Measurements from ENCODE around the gene VEZF1. TPM values are rescaled to one million over a fixed set of nuclear protein-coding genes. Genes with fewer than 3 reads are reported as not detected.
A peak's percentile ranks its signal among the peaks of the same experiment; 100 is the strongest.

The VEZF1 gene
- total RNA-seq, 1 experiment from 2014 or later, result 50.5 TPM

DNA sequence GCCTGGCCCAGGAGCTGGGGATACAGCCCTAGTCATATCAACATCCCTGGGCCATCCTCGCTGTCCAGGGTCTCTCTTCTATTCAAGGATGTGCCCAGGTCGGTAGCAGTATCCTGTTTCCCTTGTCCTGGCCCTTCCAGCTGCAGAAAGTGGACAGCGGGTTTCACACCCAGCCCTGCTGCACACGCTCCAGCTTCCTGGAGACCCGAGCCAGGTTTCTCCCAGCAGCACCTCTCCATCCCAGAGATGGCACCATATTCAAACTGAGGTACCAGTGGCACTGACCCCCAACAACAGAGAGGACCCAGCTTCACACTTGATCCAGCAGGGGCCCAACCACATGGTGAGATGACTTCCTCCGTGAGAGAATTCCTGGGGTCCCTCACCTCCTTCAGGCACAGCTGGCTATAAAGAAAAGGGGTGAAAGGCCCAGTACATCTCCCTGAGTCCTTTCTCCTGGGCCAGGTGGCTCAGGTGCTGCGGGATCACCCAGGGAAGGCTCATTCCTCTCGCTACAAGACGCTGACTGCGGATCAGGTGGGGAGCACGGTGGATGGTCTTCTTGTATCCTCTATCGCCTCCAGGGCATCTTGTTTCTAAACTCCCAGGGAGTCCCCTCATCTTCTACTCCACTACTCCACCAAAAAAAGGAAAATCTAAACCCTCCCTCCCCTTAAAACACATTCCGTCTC lies 34.2 kb downstream of the VEZF1 start:
- no peak for DNase-seq (ENCODE audit: low spot score)

DNA sequence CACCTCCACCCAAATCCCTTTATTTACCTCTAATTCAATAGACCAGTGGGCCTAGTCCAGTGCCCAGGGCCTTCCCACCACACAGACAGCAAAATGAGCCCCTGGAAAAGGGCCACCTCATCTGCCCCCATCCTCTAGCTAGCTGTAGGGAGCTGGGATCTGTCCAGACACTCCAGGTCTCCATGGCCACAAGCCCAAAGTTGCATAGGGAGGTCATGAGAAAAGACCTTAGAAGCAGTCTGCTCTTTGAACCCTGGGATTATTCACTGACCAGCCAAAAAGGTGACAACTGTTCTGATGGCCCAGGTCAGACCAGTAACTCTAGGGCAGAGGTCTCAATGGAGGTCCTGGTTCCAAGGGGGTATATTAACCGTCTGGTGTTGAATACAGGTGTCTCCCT lies 34.8 kb downstream of the VEZF1 start:
- DNase-seq (ENCODE audit: low spot score), result no peak

DNA sequence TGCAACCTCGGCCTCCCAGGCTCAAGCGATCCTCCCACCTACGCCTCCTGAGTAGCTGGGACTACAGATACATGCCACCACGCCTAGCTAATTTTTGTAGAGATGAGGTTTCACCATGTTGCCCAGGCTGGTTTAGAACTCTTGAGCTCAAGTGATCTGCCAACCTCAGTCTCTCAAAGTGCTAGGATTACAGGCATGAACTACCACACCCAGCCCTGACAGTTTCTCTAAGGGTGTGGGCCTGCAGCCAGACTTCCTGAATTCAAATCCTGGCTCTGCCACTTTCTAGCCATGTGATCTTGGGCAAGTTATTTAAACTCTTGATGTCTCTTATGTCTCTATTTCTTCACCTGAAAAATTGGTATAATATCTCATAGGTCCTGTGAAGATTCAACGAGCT lies 38.4 kb downstream of the VEZF1 start:
- peak; percentile 36 for DNase-seq (ENCODE audit: low spot score)

DNA sequence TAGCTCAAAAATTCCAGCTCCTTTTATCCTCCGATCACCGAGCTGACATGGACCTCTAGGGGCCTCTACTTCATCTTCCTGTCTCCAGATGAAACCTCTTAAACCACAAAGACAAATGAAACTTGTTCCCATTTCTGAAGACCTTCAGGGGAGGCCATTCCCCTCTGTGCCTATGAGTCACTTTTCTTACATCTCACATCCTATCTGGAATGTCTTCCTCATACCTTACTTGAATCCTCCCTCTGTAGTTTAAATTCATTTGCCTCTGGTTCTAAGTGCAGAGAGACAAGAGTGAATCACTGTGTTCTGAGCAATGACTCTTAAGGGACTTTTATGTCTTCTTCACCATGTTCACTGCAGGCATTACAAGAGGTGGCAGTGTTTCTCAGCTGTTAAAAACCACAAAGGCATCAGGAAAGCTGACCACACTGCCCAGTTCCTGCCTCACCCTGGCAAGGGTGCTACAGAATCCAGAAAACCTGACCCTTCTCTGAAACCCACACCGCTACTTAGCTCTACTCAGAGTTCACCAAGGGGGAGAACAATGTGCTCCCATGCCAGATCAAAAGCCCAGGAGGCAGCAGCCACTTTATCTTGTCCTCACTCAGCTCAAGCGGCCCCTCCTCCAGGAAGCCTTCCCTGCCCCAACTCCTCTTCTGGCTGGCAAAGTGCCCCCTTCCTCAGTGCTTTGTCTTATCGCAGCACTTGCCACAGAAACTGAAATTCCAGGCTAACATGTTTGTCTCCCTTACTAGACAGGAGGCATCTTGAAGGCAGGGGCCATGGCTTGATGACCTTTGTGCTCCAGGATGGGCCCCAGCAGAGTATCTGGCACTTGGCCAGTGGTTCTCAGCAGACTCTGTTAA lies 39.3 kb downstream of the VEZF1 start:
- peak; percentile 100 for DNase-seq (ENCODE audit: low spot score)

DNA sequence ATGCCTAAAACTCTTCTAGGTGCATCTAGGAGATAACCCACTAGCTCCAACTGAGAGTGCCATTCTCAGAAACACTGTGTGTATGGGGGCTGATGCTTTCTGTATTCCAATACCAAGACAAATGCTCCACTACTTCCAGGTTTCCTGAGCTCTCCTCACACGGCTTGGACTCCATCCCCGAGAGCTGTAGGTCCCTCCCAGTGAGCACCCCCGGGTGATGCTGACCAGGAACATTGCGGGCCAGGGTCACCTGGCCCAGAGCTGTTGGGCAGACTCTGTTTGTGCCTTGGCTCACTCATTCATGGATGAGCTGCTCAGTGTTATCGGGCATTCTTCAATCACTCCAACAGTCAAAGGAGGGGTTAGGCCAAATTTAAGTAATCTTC lies 39.9 kb downstream of the VEZF1 start:
- DNase-seq (ENCODE audit: low spot score), result no peak

DNA sequence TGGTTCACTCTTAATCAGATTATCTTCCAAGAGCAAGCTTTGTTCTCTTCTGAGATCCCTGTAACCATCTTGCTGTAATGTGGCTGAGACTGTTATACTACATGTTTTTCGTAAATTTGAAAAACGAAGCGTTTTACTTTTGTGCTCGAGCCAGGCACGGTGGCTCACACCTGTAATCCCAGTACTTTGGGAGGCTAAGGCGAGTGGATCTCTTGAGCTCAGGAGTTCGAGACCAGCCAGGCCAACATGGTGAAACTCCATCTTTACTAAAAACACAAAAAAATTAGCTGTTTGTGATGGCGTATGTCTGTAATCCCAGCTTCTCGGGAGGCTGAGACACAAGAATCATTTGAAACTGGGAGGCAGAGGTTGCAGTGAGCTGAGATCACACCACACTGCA lies 40.7 kb downstream of the VEZF1 start:
- no peak for DNase-seq (ENCODE audit: low spot score)

DNA sequence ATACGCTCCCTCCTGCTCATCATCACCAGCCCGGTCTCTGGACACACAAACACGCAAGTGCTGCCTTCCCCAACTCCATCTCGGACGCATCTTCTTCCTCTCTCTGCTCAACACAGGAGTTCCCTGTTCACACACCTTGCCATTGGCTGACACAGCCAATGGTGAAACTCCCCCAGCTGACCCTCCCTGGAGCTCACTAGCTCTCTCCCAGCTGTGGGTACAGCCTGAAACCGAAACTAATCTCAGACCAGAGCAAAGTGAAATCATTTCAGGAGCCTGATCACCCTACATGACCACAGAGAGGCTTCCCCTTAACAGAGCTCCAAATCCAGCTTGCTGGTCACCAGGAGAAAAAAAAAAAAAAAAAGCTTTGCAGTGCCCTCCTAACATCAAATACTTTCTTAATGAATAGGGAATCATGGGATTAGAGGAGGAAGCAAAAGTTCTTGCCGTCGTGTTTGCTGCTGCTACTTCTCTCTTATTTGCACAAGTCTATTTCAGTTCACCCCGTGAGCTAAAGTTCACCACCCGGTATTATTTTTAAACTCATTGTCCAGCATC lies 41.2 kb downstream of the VEZF1 start:
- no peak for DNase-seq (ENCODE audit: low spot score)

DNA sequence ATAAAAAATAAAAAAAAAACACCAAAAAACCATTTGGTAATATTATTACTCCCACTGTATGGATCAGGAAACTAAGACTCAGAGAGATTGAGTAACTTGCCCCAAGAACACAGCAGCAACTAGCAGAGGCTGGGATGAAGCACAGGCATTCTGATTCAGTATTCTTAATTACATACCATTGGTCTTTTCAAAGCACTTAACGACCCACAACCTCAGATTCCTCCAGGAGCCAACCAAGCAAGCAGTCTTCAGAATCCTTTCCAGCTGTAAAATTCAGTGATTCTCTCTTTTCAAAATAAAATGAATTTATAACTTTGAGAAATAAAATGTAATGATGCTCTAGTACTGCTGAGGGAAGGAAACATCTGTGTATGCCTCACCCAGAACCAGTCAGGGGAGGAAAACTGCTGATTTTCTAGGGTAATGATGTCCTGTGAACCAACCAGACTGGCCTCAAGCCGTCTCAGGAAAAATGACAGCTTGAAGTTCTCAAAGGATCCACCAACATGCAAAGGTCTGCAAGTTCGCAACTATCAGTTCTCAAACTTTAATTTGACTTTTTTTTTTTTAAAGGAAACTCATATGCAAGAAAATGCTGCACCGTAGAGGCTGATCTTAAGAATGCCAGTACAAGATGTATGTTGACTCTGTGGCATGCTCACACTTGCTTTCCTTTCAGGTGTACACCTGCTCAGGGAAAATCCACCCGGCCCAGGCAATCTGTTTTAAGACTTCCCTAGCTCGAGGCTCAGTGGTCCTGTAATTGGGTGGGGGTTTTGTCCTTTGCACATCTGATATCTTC lies 41.9 kb downstream of the VEZF1 start:
- DNase-seq (ENCODE audit: low spot score), result no peak

DNA sequence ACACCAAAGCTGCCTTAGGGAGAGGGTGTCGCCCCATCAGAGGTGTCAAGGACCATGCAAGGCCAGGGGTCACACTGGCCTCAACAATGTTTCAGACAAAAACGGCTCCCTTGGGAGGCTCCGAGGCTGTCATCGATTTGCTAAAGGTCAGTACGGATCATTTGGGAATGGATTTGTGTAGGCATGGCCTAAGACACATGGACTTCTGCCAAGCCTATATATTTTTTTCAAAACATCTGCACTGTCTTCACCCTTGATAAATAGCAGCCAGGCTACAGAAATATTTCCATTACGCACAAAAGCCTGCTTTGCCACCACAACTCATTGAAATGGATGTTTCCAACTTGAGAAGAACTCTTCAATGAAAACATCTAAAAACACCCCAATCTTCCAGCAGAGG lies 43.1 kb downstream of the VEZF1 start:
- no peak for DNase-seq (ENCODE audit: low spot score)

DNA sequence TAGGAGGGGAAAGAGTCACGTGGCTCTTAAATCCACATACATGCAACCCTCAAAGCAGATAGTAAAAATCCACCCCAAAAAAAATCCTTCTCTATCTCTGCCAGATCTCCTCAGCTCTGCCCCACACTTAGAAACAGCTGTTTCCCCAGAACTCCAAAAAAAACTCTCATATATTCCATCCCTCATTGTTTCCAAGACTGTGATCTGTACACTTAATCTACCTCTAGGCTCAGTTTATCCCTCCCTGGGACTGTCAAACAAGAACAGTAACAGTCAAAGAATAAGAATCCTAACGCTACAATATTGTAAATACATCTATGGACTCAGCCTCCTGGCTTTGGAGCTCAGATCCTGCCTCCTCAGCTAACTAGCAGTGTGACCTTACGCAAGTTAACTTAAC lies 44.4 kb downstream of the VEZF1 start:
- DNase-seq (ENCODE audit: low spot score), result no peak

DNA sequence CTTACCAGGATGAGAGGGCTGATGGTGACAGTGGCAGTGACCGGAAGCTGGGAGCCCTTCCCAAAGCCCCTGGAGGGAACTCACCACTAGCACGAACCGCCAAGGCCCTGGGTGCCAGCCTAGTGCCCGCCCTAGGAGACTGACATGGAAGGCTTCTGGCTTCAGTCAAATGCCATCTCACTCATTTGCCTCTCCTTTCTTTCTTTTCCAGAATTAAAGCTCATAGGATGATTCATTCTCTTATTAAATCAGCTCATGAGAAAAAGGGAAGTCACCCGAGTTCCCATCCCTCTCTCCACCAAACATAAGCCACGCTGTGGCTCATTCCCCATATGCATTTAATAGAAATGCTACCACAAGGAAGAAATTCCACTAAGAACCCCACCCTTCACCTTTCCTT lies 44.9 kb downstream of the VEZF1 start:
- DNase-seq (ENCODE audit: low spot score), result peak; percentile 62

DNA sequence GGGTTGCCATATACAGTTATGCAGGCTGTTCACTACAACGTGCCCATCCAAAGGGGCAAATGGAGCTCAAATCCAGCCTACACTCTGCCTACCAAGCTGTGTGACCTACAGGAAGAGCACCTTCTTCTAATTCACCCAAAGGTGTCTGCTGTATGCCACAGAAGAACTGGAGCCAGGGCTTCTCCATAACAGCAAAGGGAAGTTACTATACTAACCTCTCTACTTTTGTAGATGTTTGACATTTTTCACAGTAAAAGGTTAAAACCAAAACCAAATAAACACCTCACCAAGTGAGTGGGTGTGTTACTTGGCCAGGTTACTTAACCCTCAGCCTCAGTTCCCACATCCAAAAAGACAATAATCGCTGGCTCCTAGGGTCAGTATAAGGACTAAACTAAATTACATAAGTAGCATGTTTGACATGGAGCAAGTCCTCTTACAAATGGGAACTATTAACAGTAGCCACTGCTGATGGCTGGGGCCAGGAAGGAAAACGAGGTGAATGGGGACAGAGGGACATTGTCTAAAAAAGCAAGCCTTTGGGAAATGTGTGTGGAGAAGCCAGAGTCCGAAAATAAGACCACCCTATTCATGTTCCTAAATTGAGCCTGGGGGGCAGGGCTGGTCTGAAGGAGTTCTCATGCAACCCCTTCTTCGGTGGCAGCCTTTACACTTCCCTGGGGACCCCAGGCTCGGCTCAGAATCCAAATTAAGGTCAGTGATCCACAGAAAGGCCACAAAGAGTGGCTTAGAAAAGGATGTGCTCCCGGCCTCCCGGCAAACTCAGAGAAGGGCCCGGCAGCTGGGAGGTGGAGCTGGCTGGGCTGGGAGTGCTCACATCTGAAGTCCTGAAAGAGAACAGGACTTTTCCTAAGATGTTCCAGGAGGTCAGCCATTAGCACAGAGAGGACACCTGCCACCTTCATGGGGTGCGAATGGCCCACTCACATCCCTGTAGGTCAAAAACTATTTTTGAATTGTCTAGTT lies 46.4 kb downstream of the VEZF1 start:
- no peak for DNase-seq (ENCODE audit: low spot score)

DNA sequence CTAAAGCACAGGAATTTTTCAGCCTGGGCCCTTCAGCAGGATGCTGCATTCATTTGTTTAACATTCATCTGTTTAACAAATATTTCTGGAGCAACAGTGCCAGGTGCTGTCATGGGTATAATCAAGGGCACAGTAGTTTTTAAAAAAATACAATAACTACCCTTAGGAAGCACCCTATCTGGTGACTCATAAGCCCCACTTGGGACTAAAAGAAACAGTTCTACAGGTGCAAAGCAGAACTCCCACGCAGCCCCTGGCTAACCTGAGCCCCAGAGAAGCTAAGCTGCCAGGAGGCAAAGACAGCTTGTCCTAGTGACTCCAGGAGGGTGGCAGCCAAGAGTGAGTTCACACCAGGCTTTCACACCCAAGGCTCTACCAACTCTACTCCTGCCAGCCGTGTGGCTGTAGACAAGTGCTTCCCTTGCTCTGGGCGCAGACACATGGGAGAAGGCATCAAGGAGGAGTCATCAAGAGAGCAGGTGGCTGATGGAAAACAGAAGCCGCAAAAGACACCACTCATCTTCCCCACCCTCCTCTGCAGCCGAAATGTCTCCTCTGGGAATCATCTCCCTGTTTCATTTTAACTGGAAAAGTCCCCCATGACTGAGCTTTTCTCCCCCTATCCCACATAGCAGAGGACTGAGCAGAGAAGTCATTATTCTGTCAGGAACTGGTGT lies 47.3 kb downstream of the VEZF1 start:
- peak; percentile 32 for DNase-seq (ENCODE audit: low spot score)

DNA sequence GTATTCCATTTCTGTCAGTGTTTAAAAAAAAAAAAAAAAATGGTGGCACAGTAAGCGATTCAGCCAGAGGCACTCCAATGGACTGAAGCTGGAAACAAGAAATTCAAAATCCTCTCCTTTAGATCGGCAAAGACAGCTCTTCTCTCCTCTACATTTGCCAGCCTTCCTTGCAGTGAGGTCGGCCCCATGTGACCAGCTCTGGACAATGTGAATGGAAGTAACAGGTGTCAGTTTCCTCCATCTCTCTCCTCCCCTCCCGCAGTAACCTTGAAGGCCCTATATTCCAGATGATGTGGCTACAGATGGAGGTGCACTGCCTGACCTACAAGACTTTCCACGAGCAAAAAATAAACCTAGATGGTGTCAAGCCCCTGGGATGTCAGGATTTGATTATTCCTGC lies 47.8 kb downstream of the VEZF1 start:
- DNase-seq (ENCODE audit: low spot score), result no peak

DNA sequence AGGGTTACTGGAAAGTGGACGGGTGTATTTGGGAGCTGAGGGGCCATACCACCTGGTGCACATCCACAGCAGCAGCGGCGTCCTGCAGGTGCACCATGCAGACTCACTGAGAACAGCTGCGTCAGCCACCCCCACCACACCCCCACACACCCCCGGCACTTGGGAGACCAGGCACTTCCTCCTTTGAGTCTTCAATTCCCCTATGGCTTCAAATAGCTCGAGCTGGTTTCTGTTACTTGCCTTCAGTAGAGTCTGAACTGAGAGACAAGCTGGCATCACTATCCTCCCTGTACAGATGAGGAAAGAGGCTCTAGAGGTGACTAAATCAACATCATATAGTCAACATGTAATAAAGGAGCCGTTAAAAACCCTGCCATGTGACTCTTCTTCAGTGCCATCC lies 48.3 kb downstream of the VEZF1 start:
- no peak for DNase-seq (ENCODE audit: low spot score)

DNA sequence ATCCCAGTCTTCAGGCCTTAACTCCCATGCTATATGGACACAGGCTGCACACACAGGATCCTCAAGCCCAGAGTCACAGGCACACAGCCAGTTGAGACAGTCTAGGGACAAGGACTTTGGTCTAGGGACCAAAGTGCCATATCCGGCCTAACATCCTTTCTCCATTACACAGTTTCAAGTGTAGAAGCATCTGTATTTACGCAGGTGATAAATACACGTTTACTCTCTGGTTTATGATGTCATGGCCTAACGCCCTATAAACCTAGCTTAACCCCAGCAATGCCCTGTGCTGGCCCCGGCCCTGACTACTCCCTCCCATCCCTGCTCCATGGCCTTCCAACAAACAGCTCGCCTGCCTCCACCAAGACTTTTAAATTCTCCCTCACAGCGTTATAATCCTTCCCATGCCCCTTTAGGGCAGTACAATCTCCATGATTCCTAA lies 50.0 kb downstream of the VEZF1 start:
- DNase-seq (ENCODE audit: low spot score), result no peak

DNA sequence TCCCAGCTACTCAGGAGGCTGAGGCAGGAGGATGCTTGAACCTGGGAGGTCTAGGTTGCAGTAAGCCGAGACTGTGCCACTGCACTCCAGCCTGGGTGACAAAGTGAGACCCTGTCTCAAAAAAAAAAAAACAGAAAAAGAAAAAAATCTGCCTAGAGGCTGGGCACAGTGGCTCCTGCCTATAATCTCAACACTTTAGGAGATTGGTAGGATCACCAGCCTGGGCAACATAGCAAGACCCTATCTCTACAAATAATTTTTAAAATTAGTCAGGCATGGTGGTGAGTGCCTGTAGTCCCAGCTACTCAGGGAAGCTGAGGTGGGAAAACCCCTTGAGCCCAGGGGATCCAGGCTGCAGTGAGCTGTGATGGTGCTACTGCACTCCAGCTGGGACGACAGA lies 50.6 kb downstream of the VEZF1 start:
- no peak for DNase-seq (ENCODE audit: low spot score)

DNA sequence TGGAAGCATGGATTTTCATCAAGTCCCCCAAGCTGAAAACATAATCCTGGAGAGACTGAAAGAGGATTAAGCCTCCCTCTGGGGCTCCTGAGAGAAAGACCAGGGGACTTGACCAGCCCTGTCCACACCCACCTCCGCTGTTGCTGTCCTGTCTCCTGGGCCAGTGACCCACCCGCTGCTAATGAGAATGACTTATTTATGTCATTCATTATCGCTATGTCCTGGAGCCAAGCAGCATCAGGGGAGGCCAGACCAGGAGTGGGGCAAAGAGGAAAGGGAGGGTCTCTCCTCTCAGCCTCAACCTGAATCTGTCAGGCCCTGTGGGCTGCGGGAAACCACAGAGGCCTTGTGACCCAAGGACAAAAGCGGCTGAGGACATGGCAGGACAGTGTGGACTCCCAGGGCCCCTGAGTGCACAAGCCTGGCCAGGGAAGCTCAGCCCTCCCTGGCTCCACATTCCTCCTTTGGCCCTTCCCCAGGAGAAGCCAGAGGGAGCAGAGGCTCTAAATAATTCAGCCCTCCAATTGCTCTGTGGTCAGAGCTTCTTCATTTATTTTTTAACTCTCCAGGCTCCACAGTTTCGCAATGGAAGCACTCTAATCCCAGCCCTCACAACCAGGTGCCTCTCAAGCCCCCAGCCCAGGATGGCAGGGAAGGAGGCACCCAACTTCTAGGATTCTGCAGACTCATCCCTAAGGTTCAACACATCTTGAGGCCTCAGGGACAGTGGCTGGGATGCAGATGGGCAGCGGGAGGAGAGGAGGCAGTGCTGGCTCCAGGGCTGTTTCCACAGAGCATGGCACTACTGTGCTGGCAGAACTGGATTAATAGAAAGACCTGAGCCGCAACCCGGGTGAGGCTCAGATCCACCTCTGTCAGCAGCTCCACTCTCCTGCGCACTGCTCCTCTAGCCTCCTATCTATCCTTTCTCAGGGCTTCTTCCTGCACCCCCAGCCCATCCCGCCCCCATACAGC lies 51.9 kb downstream of the VEZF1 start:
- DNase-seq (ENCODE audit: low spot score), result peak; percentile 35

DNA sequence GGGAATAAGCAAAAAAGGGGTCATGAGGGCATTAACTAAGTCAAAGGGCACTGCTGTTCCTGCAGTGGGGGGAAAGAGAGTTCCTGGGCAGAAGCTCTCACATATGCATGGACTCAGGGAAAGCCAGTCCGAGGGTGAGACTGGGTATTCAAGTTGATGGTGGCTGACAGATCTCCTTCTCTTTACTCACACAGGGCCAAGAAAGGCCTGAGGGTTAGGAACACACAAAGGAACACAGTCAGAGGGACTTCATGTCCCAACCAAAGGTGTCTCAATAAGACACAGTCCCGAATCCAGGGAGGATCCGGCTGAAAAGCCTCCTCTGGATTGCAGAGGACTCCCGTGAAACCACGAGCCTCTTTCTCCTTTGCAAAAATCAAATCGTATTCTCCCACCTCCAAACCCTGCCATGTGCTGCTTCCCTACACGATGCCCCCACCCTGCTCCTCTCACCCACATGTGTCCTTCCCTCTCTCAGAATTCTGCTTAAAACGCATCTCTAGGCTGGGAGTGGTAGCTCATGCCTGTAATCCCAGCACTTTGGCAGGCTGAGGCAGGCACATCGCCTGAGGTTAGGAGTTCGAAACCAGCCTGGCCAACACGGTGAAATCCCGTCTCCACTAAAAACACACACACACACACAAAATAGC lies 56.4 kb downstream of the VEZF1 start:
- DNase-seq (ENCODE audit: low spot score), result no peak
